GM18526 (cell line): ENCODE results near the gene ASPN.

ENCODE experiments used
- POLR2A ChIP-seq: IDR thresholded peaks from 3 replicates; pipeline ENCODE4 v1.6.1; 2011; ENCODE audit not compliant: insufficient read length; ENCODE audit errors: extremely low read depth

The ASPN gene

GRCh38 chr9:92423612-92424011 is 58.7 kb downstream of the ASPN start:
- TF ChIP-seq POLR2A = no peak

GRCh38 chr9:92422611-92423338 is 59.5 kb downstream of the ASPN start:
- no peak for TF ChIP-seq POLR2A

- TF ChIP-seq POLR2A = no peak
Observed at GRCh38 chr9:92414566-92414965, 67.7 kb downstream of the ASPN start.

DNA sequence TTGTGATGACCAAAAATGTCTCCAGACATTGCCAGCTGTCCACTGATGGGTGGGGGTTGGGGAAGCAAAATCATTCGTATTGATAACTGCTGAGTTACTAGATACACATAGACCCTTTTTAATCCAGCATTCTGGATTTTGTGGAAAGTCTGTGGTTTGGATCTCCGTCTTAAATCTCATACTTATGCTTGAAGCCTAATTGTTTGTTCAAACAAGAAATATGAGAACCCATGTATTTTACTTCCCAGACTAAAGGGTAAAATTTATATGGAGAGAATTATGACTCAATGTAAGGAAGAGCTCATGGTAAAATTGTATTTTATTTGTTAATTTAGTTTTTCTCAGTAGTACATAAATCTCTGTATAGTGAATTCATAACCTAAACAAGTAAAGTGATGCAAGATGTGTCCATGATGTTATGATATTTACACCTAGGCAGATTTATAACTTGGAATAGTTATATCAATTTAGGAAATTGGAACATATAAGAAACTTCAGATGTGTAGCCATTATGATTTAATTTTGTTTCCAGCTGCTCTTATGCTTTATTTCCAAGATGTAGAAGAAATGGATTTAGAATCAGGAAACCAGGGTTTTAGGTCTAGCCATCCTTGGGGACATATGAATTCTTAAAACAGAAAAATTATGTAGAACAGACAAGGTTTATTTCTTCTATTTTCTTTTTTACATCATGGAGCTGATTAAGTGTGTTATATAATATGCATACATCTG is 73.4 kb downstream of the ASPN start:
- TF ChIP-seq POLR2A = no peak

GRCh38 chr9:92407818-92408217 is 74.5 kb downstream of the ASPN start:
- no peak for TF ChIP-seq POLR2A

GRCh38 chr9:92406477-92406876 is 75.8 kb downstream of the ASPN start:
- TF ChIP-seq POLR2A = no peak
